Stimulated activated CD8-positive, alpha-beta memory T cell treated with anti-CD3 and anti-CD28 coated beads, Interleukin-15, amount 100 ng/mL, for 24 hours (primary cell): ENCODE results near the gene SLC9B1.
A peak's percentile ranks its signal among the peaks of the same experiment; 100 is the strongest.

Experiments
- DNase-seq: peaks from one replicate; pipeline ENCODE4 v3.0.0-alpha.2; 2020; ENCODE audit warnings: low read depth

The SLC9B1 gene, protein sequence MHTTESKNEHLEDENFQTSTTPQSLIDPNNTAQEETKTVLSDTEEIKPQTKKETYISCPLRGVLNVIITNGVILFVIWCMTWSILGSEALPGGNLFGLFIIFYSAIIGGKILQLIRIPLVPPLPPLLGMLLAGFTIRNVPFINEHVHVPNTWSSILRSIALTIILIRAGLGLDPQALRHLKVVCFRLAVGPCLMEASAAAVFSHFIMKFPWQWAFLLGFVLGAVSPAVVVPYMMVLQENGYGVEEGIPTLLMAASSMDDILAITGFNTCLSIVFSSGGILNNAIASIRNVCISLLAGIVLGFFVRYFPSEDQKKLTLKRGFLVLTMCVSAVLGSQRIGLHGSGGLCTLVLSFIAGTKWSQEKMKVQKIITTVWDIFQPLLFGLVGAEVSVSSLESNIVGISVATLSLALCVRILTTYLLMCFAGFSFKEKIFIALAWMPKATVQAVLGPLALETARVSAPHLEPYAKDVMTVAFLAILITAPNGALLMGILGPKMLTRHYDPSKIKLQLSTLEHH

DNA sequence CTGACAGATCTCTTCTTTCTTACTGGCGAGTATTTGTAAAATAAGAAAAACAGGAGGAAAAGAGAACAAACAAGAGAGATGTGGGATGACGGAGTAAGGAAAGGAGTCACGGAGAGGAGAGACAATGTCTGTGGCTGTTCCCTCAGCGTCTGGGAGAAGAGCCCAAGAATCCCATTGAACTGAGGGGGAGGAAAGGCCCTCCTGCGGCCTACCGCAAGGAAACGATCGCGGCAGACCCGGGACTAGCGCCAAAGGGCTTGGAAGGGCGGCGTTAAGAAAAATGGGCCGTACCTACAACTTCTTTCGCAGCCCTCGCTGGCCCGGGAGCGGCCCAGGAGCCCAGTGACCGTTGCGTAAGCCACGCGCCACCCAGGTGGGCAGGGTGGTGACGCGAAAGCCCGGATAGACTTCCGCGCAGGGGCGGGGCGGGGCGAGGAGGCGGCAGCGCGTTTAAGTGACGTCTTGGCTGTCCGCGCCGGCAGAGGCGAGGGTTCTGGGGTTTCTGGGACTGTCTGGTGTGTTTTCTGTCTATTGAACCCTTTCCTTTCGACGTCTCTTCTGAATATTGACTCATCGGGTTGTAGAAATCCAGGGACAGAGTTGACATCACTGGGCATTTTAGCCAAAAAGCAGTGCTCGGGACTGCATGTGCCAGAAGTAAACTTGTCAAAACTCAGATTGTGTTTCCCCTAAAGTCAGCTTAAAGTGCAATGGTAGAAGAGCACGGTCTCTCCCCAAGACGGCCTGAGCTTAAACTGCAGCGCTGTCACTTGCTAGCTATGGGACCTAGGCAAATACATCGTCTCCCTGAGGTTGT, at the start of gene SLC9B1:
SLC9B1 (minus strand) TSS at position 398 of the 817 bp plus-strand sequence. CDS start 27,994 bp downstream, outside the sequence.
- peak; percentile 76 for DNase-seq

DNA sequence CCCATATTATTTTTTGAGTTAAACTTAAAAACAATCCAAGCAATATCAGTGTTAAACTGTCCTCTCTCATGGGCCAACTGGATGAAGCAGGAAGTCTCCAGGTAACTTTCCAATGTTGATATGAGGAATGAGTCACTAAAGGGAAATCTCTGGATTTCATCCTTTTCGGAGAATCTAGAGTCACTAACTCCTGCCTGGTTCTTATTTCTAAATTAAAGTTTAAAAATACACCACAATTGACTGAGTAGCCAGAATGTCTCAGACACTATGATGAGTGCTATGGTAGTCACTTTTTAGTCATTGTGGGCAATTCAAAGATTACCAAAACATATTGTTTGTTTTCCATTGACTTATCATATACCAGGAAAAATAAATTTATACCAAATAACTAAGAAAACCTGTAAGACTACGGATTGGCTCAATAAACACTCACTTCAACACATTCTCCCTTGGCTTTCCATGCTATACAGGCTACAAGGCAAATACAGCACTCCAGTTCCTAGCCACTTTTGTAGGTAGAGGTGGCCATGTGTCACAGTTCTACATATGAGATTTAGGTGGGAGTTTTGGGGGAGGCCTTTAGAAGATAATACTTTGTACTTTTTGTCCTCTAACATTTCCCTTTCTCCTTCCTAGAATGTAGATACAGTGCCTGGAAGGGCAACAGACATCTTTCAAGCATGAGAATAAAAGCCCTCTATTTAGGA, 48.5 kb upstream of the SLC9B1 start:
- DNase-seq: no peak

DNA sequence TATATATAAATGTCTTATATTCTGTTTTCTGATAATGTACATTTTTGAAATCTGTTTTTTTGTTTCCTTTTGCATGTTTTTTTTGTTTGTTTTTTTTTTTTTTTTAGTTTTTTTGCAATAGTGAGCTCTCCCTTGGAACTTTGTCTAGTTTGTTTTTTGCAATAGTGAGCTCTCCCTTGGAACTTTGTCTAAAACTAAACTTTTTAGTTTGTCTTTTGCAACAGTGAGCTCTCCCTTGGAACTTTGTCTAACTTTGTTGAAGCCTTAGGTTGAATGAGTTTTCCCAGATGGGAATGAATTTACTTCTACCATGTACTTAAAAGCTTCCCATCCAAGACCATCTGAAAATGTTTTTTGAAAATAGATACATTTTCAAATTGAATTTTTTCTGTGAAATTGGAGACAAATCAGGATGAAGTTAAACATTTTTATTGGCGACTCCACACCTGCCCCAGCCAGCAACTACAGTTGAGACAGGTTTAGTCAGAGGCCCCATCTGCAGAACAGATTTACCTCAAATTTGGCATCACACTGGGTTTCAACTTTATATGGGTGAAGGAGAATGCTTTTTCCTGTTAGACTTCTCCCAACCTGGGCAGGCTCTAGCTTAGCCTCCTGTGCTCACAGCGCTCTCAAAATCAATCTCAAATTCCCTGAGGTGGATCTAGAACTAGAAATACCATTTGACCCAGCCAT, 41.1 kb upstream of the SLC9B1 start:
- no peak for DNase-seq

DNA sequence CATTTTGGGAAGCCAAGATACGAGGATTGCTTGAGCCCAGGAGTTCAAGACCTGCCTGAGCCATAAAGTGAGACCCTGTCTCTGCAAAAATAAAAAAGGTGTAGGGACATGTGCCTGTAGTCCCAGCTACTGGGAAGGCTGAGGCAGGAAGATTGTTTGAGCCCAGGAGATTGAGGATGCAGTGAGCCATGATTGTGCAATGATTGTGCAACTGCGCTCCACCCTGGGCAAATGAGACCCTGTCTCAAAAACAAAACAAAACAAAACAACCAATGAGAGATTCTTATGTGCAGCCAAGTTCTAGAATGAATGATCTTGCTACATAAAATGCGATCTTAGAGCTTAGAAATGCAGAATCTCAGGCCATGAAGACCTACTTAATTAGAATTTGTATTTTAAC, 34.5 kb upstream of the SLC9B1 start:
- no peak for DNase-seq

DNA sequence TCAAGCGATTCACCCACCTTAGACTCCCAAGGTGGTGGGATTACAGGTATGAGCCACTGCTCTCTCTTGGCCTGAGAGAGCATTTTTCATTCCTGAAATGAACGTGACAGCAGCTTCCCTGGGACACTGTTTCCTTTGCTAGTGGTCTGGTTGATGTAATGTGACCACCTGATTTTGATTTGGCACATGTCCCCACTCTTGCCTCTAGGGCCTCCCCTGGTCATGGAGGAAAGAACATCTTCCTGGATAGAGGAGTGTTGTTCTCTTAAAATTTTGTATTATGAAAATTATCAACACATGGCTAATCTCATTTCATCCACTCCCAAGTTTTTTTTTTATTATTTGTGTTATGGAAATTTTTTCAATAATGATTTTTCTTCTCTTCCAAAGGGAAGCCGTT, 33.3 kb upstream of the SLC9B1 start:
- no peak for DNase-seq

DNA sequence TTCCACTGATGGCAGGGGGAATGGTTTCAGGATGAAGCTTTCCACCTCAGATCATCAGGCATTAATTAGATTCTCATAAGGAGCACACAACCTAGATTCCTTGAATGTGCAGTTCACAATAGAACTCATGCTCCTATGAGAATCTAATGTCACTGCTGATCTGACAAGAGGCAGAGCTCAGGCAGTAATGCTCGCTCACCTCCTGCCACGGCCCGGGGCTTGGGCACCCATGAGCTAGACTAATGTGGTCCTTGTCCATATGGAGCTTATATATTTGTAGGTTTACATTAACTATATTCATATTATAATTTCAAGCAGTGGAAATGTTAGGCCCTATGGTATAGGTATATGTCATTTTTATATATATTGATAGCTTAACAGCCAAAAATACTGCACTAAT, 32.6 kb upstream of the SLC9B1 start:
- DNase-seq: no peak

DNA sequence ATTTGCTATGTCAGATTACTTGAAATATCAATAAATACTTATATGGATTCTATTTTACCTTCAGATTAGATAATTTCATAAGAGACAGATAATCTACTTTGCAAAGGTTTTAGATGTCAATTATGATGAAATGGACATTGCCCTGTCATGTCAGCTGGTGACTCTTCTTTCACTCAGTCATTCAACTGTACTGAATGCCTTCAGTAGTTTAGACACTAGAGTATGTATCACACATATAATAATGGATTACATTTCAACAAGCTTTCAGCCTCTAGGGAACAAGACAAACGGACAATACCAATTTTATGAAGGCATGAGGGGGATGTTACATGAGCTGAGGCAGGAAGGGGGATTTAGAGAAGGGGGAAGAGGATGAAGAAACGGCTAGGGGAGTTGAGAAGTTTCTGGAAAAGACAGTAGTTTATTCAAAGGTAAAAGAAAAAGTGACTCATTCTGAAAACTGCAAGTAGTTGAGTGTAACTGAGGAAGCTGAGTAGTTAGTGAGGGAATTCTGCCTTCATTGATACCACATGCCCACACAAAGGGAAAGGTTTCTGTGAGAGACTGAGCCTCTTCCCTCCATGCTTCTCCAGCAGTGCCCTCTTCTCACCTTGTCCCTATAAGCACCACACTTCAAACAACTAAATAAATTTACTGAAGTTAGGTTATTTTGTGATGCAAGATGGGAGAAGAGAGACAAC, 31.4 kb upstream of the SLC9B1 start:
- no peak for DNase-seq

DNA sequence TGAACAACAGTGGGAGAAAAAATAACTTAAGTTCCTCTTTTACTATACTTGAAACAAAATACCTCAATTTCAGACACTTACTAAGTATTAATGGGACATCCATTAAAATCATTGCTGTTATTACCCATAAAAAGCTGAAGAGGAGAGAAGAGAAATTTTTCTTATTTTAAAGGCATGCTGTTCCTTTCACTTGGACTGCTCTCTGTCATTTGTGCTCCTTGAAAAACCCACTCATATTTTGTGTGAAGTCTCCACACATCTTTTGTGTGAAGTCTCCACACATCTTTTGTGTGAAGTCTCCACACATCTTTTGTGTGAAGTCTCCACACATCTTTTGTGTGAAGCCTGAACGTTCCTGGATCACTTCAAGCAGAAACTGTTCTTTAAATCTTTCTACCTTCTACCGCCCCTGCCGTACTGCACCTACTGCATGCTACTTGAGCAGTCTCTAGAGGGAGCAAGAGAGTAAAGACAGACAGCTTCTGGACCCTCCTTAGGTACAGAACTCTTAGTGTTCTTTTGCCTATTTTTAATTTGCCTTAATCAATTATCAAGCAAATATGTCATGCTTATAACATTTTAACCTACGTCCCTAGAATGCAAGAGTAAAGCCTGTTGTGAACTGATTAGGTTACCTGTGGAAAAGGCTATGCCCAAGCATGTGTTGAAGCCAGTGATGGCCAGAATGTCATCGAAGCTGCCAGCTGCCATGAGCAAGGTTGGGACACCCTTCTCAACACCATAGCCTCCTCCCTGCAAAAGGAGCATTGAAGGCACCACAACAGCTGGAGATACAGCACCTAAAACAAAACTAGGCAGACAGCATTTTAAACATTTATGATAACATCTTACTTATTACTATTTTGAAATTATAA, 27.1 kb upstream of the SLC9B1 start:
- no peak for DNase-seq

DNA sequence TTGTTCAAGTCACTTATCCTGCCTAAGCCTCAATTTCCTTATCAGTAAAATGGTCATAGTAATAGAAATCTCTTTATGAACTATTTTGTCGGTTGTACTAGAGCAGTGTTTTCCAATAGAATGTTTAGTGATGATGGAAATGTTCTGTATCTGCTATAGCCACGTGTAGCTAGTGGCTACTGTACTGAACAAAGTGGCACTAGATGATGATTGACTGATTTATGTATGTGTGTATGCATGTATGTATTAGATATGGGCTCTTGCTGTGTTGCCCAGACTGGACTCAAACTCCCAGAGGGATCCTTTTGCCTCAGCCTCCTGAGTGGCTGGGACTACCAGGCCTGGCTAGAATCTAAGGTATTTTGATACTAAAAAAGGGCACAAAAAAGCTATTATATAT, 24.7 kb upstream of the SLC9B1 start:
- no peak for DNase-seq

DNA sequence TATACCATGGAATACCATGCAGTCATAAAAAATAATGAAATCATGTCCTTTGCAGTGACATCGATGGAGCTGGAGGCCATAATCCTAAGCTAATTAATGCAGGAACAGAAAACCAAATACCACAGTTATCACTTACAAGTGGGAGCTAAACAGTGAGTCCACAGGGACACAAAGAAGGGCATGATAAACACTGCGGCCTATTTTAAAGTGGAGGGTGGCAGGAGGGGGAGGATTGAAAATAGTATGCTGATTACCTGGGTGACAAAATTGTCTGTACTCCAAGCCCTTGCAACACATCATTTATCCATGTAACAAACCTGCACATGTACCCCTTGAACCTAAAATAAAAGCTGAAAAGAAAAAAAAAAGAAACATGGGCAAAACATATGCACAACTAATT, 16.7 kb upstream of the SLC9B1 start:
- no peak for DNase-seq

DNA sequence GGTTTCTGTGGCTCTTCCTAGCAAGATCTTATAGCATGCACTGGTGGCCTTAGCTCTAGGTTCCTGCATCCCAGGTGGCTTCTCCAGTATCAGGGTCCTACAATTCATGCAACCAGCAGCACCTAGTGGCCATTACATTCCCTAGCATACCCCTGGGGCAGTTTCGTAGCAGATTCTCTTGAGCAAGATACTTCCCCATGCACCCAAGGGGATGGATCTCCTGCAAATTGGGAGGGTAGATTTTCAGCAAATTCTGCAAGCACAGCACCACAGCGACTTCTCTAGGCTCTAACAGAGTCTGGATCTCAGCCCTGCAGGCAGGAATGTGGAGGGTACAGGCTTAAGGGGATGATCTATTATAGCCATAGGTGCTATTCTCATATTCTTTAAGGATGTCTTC, 13.1 kb upstream of the SLC9B1 start:
- no peak for DNase-seq

DNA sequence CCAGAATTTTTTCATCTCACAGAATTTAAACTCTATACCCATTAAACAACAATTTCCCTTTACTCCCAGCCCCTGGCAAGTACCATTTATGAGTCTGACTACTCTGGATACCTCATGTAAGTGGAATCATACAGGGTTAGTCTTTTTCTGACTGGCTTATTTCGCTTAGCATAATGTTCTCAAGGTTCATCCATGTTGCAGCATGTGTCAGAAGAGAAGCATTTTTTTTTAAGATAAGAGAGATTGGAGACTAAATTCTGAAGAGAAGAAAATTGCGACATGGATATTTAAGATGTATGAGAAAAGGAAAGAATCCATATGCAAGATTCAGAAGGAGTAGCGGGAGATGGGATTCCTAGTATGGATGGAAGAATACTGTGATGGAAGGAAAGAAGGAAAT, 11.3 kb upstream of the SLC9B1 start:
- no peak for DNase-seq

DNA sequence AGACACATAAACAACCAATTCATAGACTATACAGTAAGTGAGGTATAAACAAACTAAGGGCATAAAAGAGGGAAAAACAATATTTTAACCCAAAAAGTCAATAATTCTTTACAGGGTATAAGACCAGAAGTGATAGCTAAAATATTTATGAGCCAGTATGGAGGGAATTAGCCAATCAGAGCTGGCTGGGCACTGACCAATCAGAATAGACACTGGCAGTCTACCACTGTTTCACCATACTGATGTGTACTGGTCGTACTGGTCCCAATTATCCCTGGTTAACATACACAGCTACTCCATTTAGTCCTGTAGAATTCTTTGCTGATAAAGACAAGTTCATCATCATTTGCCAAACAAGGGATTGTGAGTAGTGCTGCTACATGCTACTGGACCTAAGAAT, 9.8 kb upstream of the SLC9B1 start:
- DNase-seq: no peak

DNA sequence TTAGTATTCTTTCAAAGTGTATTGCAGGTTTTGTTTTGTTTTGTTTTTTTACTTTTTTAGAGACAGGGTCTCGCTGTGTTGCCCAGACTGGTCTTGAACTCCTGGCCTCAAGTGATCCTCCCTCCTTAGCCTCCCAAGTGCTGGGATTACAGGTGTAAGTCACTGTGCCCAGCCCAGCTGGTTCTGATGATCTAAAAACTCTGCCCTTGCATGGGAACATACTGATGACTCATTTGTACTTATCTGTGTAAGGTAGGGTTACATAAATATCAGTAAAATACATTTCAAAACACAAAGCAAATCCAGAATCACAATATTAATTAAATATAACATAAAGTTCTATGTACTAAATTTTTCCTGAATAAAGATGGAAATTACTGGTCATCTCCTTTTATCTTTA, 7.4 kb upstream of the SLC9B1 start:
- no peak for DNase-seq

DNA sequence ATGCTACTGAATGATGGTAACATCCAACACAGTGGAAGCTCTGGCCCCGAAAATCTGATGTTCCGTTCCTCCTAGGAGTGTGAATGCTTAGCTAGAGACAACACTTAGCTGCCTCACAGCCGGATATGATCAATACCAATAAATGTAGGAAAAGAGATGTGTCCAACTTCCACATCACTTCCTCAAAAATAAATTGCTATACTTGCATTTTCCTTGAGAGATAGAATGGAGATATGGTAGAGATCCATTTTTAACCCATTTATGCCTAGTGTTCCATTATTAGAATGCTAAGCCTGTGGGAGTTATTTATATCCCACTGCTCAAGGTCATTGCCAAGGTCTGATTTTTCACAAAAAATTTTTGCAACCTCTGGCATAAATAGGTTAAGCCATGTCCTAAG, 5.5 kb upstream of the SLC9B1 start:
- DNase-seq: no peak

DNA sequence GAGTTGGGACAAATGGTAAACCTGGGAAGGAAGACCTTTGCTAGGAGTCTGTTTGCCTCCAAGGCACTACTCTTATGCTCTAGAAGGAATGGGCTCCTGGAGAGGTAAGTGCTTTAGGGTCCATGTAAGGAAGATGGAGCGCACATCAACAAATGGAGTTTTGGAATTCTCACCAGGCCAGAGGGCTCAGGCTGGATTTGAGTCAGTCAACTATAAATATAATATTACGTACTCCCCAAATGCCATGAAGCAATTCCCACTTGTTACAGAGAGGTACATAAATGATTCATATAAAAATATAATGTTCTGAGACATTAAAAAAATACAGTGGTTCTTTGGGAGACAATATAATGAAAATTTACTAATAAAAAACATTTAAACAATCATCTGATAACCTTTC, 1.6 kb upstream of the SLC9B1 start:
- DNase-seq: no peak

DNA sequence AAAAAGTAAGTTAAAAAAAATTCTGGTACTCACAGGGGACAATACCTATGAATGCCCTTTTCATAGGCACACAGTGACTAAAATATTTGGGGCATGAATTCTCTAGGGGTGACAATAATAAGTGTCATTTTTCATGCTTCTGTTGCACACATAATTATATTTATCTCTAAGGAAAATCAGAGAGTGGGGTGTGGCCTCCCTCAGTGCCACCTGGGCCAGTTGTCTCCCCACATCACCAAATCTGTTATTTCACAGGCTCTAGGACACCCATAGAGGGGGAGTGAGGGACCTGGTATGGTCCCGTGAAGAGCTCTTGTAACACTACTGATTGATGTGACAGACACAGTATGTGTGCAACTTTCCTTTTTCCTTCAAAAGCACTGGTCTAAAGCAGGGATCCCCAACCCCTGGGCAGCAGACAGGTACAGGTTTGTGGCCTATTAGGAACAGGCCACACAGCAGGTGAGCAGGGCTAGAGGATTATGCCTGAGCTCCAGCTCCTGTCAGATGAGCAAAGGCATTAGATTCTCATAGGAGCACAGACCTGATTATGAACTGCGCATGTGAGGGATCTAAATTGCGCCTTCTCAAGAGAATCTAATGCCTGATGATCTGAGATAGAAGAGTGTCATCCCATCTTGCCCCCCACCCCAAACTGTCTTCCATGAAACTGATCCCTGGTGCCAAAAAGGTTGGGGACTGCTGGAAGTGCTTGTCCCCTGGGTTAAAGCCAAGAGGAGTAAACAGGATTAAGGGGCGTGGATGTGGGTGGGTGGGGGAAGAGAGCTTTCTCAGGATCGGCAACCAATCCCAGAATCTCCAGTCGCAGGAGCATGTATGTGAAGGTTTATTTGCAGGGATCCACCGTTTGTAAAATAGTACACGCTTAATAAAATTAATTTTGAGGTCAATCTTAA, 856 bp downstream of the SLC9B1 start:
- DNase-seq: no peak

DNA sequence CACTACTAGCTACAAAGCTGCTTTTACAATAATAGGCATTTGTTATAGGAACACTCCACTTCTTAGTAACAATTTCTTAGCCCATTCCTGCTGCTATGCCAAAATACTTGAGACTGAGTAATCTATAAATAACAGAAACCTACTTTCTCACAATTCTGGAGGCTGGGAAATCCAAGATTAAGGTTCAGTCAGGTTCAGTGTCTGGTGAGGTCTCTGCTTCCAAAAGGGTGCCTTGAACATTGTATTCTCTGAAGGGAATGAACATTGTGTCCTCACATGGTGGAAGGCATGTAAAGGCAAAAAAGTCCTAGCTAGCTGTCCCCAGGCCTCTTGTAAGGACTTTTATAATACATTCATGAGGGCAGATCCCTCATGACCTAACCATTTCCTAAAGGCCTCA, 7.0 kb downstream of the SLC9B1 start:
- DNase-seq: no peak

DNA sequence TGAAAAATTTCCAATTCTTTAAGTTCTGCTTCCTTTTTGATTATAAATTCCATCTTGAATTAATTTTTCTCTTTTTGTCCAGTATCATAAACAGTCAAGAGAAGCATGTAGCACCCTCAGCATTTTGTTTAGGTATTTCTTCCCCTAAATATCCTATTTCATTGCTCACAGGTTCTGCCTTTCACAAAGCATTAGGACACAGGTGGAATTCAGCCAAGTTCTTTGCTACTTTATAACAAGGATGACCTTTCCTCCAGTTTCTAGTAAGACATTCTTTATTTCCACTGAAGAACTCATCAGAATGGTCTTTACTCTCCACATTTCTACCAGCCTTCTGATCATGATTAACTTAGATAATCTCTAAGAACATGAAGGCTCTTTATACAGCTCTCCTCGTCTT, 7.4 kb downstream of the SLC9B1 start:
- DNase-seq: no peak
